Fibroblast of mammary gland (primary cell): ENCODE data around the gene PEA15.

Source experiments
- DNase-seq: peaks from one replicate; pipeline ENCODE4 v3.0.0-alpha.2; 2010; ENCODE audit warnings: low read depth
- H3K4me3 ChIP-seq: 2 replicates; pipeline ENCODE4 v1.5.1; 2011; ENCODE audit warnings: low read depth, mild to moderate bottlenecking, low read length, moderate library complexity; ENCODE audit not compliant: control insufficient read depth
- TF ChIP-seq, protein P1 (sequence below): conservative IDR thresholded peaks from 2 replicates; pipeline ENCODE4 v1.5.1; 2011; ENCODE audit warnings: low read depth, low read length, inconsistent platforms; ENCODE audit not compliant: control insufficient read depth, insufficient read depth

PEA15 gene

DNA sequence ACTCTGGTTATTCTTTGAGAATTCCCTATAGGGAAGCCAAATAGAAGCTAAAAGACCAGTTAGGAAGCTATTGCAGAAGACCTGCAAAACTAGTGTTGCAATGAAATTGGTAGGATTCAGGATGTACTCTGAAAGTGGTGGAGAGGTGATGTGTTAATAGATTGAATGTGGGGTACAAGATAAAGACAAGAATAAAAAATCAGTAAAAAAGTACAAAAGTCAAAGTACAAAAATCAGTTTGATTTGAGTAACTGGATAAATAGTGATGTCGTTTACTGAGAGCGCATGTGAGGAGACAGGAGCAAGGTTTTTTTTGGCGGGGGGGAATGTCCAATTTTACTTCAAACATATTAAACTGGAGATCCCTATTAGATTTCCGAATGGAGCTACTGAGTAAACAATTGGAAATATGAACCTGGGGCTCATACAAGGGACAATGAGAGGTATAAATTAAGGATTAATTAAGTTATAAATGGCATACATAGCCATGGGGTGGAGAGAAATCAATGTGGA is 59.7 kb downstream of the PEA15 start:
- TF ChIP-seq, protein P1, sequence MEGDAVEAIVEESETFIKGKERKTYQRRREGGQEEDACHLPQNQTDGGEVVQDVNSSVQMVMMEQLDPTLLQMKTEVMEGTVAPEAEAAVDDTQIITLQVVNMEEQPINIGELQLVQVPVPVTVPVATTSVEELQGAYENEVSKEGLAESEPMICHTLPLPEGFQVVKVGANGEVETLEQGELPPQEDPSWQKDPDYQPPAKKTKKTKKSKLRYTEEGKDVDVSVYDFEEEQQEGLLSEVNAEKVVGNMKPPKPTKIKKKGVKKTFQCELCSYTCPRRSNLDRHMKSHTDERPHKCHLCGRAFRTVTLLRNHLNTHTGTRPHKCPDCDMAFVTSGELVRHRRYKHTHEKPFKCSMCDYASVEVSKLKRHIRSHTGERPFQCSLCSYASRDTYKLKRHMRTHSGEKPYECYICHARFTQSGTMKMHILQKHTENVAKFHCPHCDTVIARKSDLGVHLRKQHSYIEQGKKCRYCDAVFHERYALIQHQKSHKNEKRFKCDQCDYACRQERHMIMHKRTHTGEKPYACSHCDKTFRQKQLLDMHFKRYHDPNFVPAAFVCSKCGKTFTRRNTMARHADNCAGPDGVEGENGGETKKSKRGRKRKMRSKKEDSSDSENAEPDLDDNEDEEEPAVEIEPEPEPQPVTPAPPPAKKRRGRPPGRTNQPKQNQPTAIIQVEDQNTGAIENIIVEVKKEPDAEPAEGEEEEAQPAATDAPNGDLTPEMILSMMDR = no peak
- no peak for DNase-seq
- H3K4me3 ChIP-seq = no peak overlapping the region
